Esophagus squamous epithelium (tissue), 5 donors: ENCODE results near the gene GAS7. TPM values are rescaled to one million over a fixed set of nuclear protein-coding genes. Genes with fewer than 3 reads are reported as not detected.

Experiments
- DNase-seq: peaks from one replicate; lab custom pipeline; 2025; lab: John Stamatoyannopoulos, UW
- H3K27ac ChIP-seq, 4 donors: fragments of 200-600 bp; sonication (generic); one replicate each; pipeline ENCODE4 v1.5.1; 2016 to 2019; ENCODE audit warnings: mild to moderate bottlenecking in 1 of 4
- H3K27me3 ChIP-seq, 4 donors: fragments of 200-600 bp; sonication (generic); 1 replicate in 3 of 4; 2 replicates in 1 of 4; pipeline versions ENCODE4 v1.5.1 to v1.6.0; 2017 to 2021; ENCODE audit warnings: antibody characterized with exemption in 1 of 4
- H3K36me3 ChIP-seq, 3 donors: fragments of 200-600 bp; sonication (generic); one replicate each; pipeline ENCODE4 v1.5.1; 2016 to 2019
- H3K4me1 ChIP-seq, 3 donors: fragments of 200-600 bp; sonication (generic); one replicate each; pipeline ENCODE4 v1.5.1; 2017 to 2019
- H3K4me3 ChIP-seq, 4 donors: fragments of 200-600 bp; sonication (generic); 1 replicate in 3 of 4; 2 replicates in 1 of 4; pipeline ENCODE4 v1.5.1; 2016 to 2019; ENCODE audit warnings: mild to moderate bottlenecking in 2 of 4, moderate library complexity in 1 of 4
- H3K9me3 ChIP-seq, 3 donors: fragments of 200-600 bp; sonication (generic); one replicate each; pipeline ENCODE4 v1.5.1; 2016 to 2019
- POLR2A ChIP-seq, 4 donors: fragments of 450-650 bp; IDR thresholded peaks; one replicate each; pipeline ENCODE4 v1.6.1; 2017; ENCODE audit warnings: antibody characterized with exemption in 4 of 4, mild to moderate bottlenecking in 4 of 4, moderate library complexity in 3 of 4
- WGBS, 2 donors: methylation state at CpG; one replicate each; pipeline ENCODE4 v1.1.5; 2018; 5-methylcytosine and 5-hydroxymethylcytosine counted together
- intact Hi-C: fragments of 100-400 bp; cut with DNase I; formaldehyde crosslinking; loops from one replicate; pipeline ENCODE4 v1.15.0; 2022
- total RNA-seq, 4 donors: library from RNA; depleted of rRNA; stranded (reverse); fragments of >200 nt; gene quantifications; one replicate each; pipeline ENCODE4 v1.1.0, GENCODE V29; 2016
- TF ChIP-seq, protein P1 (sequence below), 6 experiments: fragments of 450-650 bp in 4 of 6; fragments of 200-600 bp in 2 of 6; sonication (generic) in 2 of 6; IDR thresholded peaks; one replicate each; pipeline ENCODE4 v1.5.1; 2016 to 2019; ENCODE audit warnings: antibody characterized with exemption in 6 of 6, mild to moderate bottlenecking in 4 of 6, moderate library complexity in 4 of 6
- donor health status: DM: yes; HTN: yes; CAD: no.

The GAS7 gene
- total RNA-seq, 4 donors from 2014 or later, result 16.8 to 39.1 (median 30.1) TPM

GRCh38 chr17:10172241-10172741 is 26.1 kb downstream of the GAS7 start:
- Histone ChIP-seq H3K36me3 (no peaks in the 10 kb centered on the region), H3K4me3 (no peak overlapping the region), H3K27me3 (no peaks in the 10 kb centered on the region), H3K4me1 (peaks cover 0 to 23% (median 4%) of the 10 kb centered on the region in 3 donors), H3K9me3 (no peaks in the 10 kb centered on the region), H3K27ac (peak overlapping the region in 1 of 4 donors; percentile 47)
- intact Hi-C loops, result no loop called here
- no peak for DNase-seq
- TF ChIP-seq, protein P1, sequence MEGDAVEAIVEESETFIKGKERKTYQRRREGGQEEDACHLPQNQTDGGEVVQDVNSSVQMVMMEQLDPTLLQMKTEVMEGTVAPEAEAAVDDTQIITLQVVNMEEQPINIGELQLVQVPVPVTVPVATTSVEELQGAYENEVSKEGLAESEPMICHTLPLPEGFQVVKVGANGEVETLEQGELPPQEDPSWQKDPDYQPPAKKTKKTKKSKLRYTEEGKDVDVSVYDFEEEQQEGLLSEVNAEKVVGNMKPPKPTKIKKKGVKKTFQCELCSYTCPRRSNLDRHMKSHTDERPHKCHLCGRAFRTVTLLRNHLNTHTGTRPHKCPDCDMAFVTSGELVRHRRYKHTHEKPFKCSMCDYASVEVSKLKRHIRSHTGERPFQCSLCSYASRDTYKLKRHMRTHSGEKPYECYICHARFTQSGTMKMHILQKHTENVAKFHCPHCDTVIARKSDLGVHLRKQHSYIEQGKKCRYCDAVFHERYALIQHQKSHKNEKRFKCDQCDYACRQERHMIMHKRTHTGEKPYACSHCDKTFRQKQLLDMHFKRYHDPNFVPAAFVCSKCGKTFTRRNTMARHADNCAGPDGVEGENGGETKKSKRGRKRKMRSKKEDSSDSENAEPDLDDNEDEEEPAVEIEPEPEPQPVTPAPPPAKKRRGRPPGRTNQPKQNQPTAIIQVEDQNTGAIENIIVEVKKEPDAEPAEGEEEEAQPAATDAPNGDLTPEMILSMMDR (IDR thresholded peaks at IDR 0.05), result no peak
- no peak for TF ChIP-seq POLR2A (IDR thresholded peaks at IDR 0.05)
- 47 to 56% methylated on average over 1 to 3 of the region's 3 CpGs for WGBS, 2 donors

- Histone ChIP-seq H3K4me1 (peaks cover 0 to 23% (median 4%) of the 10 kb centered on the region in 3 donors), H3K27ac (peak overlapping the region in 2 of 4 donors; percentile 35 to 47), H3K4me3 (no peak overlapping the region), H3K36me3 (no peaks in the 10 kb centered on the region), H3K9me3 (no peaks in the 10 kb centered on the region), H3K27me3 (no peaks in the 10 kb centered on the region)
- intact Hi-C loops, result no loop called here
- no peak for TF ChIP-seq POLR2A (IDR thresholded peaks at IDR 0.05)
- TF ChIP-seq, protein P1 (IDR thresholded peaks at IDR 0.05), result no peak
- DNase-seq, result no peak
- 29 to 34% methylated on average over 6 of the region's 6 CpGs for WGBS, 2 donors
These were observed 26.8 kb downstream of the GAS7 start for GRCh38 chr17:10171581-10171981.

DNA sequence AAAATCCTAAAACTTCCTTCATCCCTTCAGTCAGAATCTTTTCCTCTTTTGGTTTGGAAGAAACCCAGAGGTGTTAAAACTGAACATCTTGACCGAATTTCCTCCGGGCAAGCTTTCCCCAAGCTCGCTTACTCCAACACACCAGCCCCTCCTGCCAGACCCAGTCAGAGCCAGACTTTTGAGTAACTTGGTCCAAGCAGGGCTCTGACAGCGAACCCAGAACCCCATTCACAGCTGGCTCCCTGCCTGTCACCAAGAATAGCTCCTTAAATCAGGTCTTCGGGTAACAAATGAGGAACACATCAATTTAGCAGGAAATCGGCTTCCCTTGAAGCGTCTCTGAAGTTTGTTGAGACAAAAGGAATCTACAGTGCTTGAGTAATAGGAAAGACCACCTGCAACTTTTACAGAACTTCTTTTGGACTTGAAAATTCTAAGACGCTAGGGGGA is 27.3 kb downstream of the GAS7 start:
- H3K4me3 ChIP-seq, result no peak overlapping the region

DNA sequence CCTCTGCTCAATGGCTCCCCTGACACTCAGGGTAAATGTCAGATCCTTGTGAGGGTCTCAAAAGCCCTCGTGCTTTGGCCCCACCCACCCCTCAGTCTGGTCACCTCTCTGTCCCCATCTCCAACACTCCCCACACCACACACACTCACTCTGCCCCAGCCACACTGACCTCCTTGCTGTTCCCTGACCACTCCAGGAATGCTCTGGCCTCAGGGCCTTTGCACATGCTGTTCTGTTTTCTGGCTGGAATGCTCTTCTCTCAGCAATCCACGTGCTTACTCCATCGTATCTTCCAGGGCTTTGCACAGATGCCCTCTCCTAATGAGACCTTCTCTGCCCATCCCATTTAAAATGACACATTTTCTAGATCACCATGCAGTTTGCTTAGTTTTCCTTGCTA is 28.2 kb downstream of the GAS7 start:
- H3K4me1 ChIP-seq, result peaks cover 0 to 23% (median 4%) of the 10 kb centered on the region in 3 donors
- no peak overlapping the region for H3K27ac ChIP-seq
- H3K27me3 ChIP-seq, result no peaks in the 10 kb centered on the region
- 63 to 78% methylated on average over 3 of the region's 3 CpGs for WGBS, 2 donors
- H3K36me3 ChIP-seq, result no peaks in the 10 kb centered on the region
- H3K4me3 ChIP-seq, result no peak overlapping the region
- no peak for DNase-seq
- no peaks in the 10 kb centered on the region for H3K9me3 ChIP-seq
- TF ChIP-seq POLR2A (IDR thresholded peaks at IDR 0.05), result no peak
- TF ChIP-seq, protein P1 (IDR thresholded peaks at IDR 0.05), result no peak
- intact Hi-C loops, result no loop called here

More for the DNA sequence above, 27.3 kb downstream of the GAS7 start:
- intact Hi-C loops, result no loop called here
- Histone ChIP-seq H3K9me3 (no peaks in the 10 kb centered on the region), H3K4me1 (peaks cover 0 to 23% (median 4%) of the 10 kb centered on the region in 3 donors), H3K27ac (peak overlapping the region in 2 of 4 donors; percentile 35 to 47), H3K27me3 (no peaks in the 10 kb centered on the region), H3K36me3 (no peaks in the 10 kb centered on the region)
- WGBS, 2 donors, result 41 to 56% methylated on average over 5 to 8 of the region's 8 CpGs
- no peak for DNase-seq
- TF ChIP-seq POLR2A (IDR thresholded peaks at IDR 0.05), result no peak
- TF ChIP-seq, protein P1 (IDR thresholded peaks at IDR 0.05), result no peak

- 77 to 90% methylated on average over 4 of the region's 4 CpGs for WGBS, 2 donors
- intact Hi-C loops, result no loop called here
- Histone ChIP-seq H3K4me1 (peaks cover 0 to 23% (median 4%) of the 10 kb centered on the region in 3 donors), H3K36me3 (no peaks in the 10 kb centered on the region), H3K27me3 (no peaks in the 10 kb centered on the region), H3K27ac (no peak overlapping the region), H3K9me3 (no peaks in the 10 kb centered on the region), H3K4me3 (no peak overlapping the region)
- TF ChIP-seq, protein P1 (IDR thresholded peaks at IDR 0.05), result no peak
- TF ChIP-seq POLR2A (IDR thresholded peaks at IDR 0.05), result no peak
- no peak for DNase-seq
These were observed 29.1 kb downstream of the GAS7 start for GRCh38 chr17:10169290-10169689.
